ENCODE results near the gene NPFF.

- TF ChIP-seq, protein P1, sequence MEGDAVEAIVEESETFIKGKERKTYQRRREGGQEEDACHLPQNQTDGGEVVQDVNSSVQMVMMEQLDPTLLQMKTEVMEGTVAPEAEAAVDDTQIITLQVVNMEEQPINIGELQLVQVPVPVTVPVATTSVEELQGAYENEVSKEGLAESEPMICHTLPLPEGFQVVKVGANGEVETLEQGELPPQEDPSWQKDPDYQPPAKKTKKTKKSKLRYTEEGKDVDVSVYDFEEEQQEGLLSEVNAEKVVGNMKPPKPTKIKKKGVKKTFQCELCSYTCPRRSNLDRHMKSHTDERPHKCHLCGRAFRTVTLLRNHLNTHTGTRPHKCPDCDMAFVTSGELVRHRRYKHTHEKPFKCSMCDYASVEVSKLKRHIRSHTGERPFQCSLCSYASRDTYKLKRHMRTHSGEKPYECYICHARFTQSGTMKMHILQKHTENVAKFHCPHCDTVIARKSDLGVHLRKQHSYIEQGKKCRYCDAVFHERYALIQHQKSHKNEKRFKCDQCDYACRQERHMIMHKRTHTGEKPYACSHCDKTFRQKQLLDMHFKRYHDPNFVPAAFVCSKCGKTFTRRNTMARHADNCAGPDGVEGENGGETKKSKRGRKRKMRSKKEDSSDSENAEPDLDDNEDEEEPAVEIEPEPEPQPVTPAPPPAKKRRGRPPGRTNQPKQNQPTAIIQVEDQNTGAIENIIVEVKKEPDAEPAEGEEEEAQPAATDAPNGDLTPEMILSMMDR (conservative IDR thresholded peaks at IDR 0.05): no peak
- no peak for TF ChIP-seq EZH2 (IDR thresholded peaks at IDR 0.05; ENCODE audit: low read depth)
These were observed 17.2 kb upstream of the NPFF start for GRCh38 chr12:53524476-53524875.

Measured in PC-9 (cell line).